H9 (cell line): Measurements from ENCODE around the gene SUGT1. TPM values are rescaled to one million over a fixed set of nuclear protein-coding genes. Genes with fewer than 3 reads are reported as not detected.

Source experiments
- DNase-seq: peaks from one replicate; pipeline ENCODE4 v3.0.0-alpha.2; 2017
- H2AFZ ChIP-seq: one replicate; pipeline ENCODE4 v1.6.1; 2013; ENCODE audit warnings: mild to moderate bottlenecking, low read length, control low read depth, moderate library complexity
- H2AK5ac ChIP-seq: 2 replicates; pipeline ENCODE4 v1.6.1; 2013; ENCODE audit warnings: low read length, control low read depth, mixed read lengths; ENCODE audit not compliant: insufficient read length
- H2BK120ac ChIP-seq: one replicate; pipeline ENCODE4 v1.6.1; 2013; ENCODE audit warnings: low read depth, mild to moderate bottlenecking, low read length, control low read depth, inconsistent platforms; ENCODE audit not compliant: poor library complexity, severe bottlenecking
- H2BK12ac ChIP-seq: 2 replicates; pipeline ENCODE4 v1.6.1; 2013; ENCODE audit warnings: low read length, control low read depth, mixed read lengths, low read depth; ENCODE audit not compliant: insufficient read length
- H2BK15ac ChIP-seq: 2 replicates; pipeline ENCODE4 v1.6.1; 2013; ENCODE audit warnings: low read depth, low read length, control low read depth
- H2BK20ac ChIP-seq: one replicate; pipeline ENCODE4 v1.6.1; 2013; ENCODE audit warnings: low read depth, mild to moderate bottlenecking, low read length, control low read depth, inconsistent platforms; ENCODE audit not compliant: poor library complexity, severe bottlenecking
- H2BK5ac ChIP-seq: 2 replicates; pipeline ENCODE4 v1.6.1; 2013; ENCODE audit warnings: low read length, control low read depth, mixed read lengths; ENCODE audit not compliant: insufficient read length
- H3K14ac ChIP-seq: 2 replicates; pipeline ENCODE4 v1.6.1; 2013; ENCODE audit warnings: low read length, control low read depth; ENCODE audit not compliant: insufficient read depth
- H3K18ac ChIP-seq: 2 replicates; pipeline ENCODE4 v1.6.1; 2013; ENCODE audit warnings: low read depth, mild to moderate bottlenecking, mixed read lengths, low read length, control low read depth; ENCODE audit not compliant: insufficient read length
- H3K23ac ChIP-seq: 2 replicates; pipeline ENCODE4 v1.6.1; 2013; ENCODE audit warnings: low read length, control low read depth, mixed read lengths, low read depth; ENCODE audit not compliant: insufficient read length
- H3K23me2 ChIP-seq: 2 replicates; pipeline ENCODE4 v1.6.1; 2013; ENCODE audit warnings: low read depth, mild to moderate bottlenecking, mixed read lengths, low read length, control low read depth; ENCODE audit not compliant: insufficient read length, poor library complexity, severe bottlenecking
- H3K27ac ChIP-seq: 2 replicates; pipeline ENCODE4 v1.5.1; 2013; ENCODE audit warnings: low read length, control low read depth, mixed read lengths, low read depth; ENCODE audit not compliant: insufficient read length
- H3K27me3 ChIP-seq: 2 replicates; pipeline ENCODE4 v1.6.1; 2013; ENCODE audit warnings: low read length, control low read depth, inconsistent platforms; ENCODE audit not compliant: insufficient read depth
- H3K4ac ChIP-seq: 2 replicates; pipeline ENCODE4 v1.6.1; 2013; ENCODE audit warnings: low read depth, mild to moderate bottlenecking, control low read depth, inconsistent platforms, low read length, moderate library complexity
- H3K4me1 ChIP-seq: 2 replicates; pipeline ENCODE4 v1.6.1; 2013; ENCODE audit warnings: low read length, control low read depth, inconsistent platforms; ENCODE audit not compliant: insufficient read depth
- H3K4me2 ChIP-seq: 2 replicates; pipeline ENCODE4 v1.6.1; 2013; ENCODE audit warnings: low read length, control low read depth, mixed read lengths; ENCODE audit not compliant: insufficient read length, insufficient read depth
- H3K56ac ChIP-seq: 2 replicates; pipeline ENCODE4 v1.6.1; 2013; ENCODE audit warnings: low read depth, mild to moderate bottlenecking, mixed read lengths, low read length, control low read depth; ENCODE audit not compliant: insufficient read length
- H3K79me1 ChIP-seq: 2 replicates; pipeline ENCODE4 v1.6.1; 2013; ENCODE audit warnings: low read depth, mild to moderate bottlenecking, moderate library complexity, low read length, control low read depth, inconsistent platforms; ENCODE audit not compliant: insufficient read depth, poor library complexity, severe bottlenecking
- H3K79me2 ChIP-seq: 2 replicates; pipeline ENCODE4 v1.6.1; 2013; ENCODE audit warnings: low read length, control low read depth, inconsistent platforms; ENCODE audit not compliant: insufficient read depth
- H3K9ac ChIP-seq: 2 replicates; pipeline ENCODE4 v1.6.1; 2013; ENCODE audit warnings: low read length, control low read depth, mixed read lengths; ENCODE audit not compliant: insufficient read length; ENCODE audit errors: extremely low read depth
- H3K9me3 ChIP-seq: one replicate; pipeline ENCODE4 v1.6.1; 2013; ENCODE audit warnings: low read depth, low read length, inconsistent platforms; ENCODE audit not compliant: control insufficient read depth
- H3T11ph ChIP-seq: one replicate; pipeline ENCODE4 v1.6.1; 2013; ENCODE audit warnings: mild to moderate bottlenecking, low read length, control low read depth, inconsistent platforms
- H4K20me1 ChIP-seq: one replicate; pipeline ENCODE4 v1.6.1; 2013; ENCODE audit not compliant: control insufficient read depth, insufficient read length, insufficient read depth
- H4K5ac ChIP-seq: 2 replicates; pipeline ENCODE4 v1.6.1; 2013; ENCODE audit warnings: low read depth, mild to moderate bottlenecking, mixed read lengths, low read length, control low read depth; ENCODE audit not compliant: insufficient read length
- H4K8ac ChIP-seq: replicated peaks from 2 replicates; pipeline ENCODE4 v1.6.1; 2013; ENCODE audit warnings: low read length, control low read depth, mixed read lengths, low read depth; ENCODE audit not compliant: insufficient read length
- H4K91ac ChIP-seq: 2 replicates; pipeline ENCODE4 v1.6.1; 2013; ENCODE audit warnings: low read depth, mild to moderate bottlenecking, moderate library complexity, mixed read lengths, low read length, control low read depth; ENCODE audit not compliant: insufficient read length
- H3K27ac Mint-ChIP-seq, 3 experiments: 2 replicates in 2 of 3; 3 replicates in 1 of 3; pipeline ENCODE4 v1.8.0; 2020 to 2021; ENCODE audit warnings: mixed read lengths in 3 of 3, mild to moderate bottlenecking in 1 of 3, moderate library complexity in 1 of 3
- H3K27me3 Mint-ChIP-seq: 2 replicates; pipeline ENCODE4 v1.8.0; 2021; ENCODE audit warnings: low read depth, mild to moderate bottlenecking, moderate library complexity, mixed read lengths
- H3K36me3 Mint-ChIP-seq, 3 experiments: 2 replicates in 2 of 3; 3 replicates in 1 of 3; pipeline ENCODE4 v1.8.0; 2020 to 2021; ENCODE audit warnings: low read depth in 3 of 3, mixed read lengths in 3 of 3; ENCODE audit not compliant: insufficient read depth in 1 of 3
- H3K4me1 Mint-ChIP-seq, 2 experiments: 2 replicates each; pipeline ENCODE4 v1.8.0; 2020; ENCODE audit warnings: mixed read lengths in 2 of 2
- H3K4me3 Mint-ChIP-seq, 2 experiments: 2 replicates in 1 of 2; 3 replicates in 1 of 2; pipeline ENCODE4 v1.8.0; 2020 to 2021; ENCODE audit warnings: mild to moderate bottlenecking in 2 of 2, mixed read lengths in 2 of 2, moderate library complexity in 1 of 2
- H3K9me3 Mint-ChIP-seq, 2 experiments: 2 replicates in 1 of 2; 3 replicates in 1 of 2; pipeline ENCODE4 v1.8.0; 2020; ENCODE audit warnings: mild to moderate bottlenecking in 2 of 2, mixed read lengths in 2 of 2, moderate library complexity in 1 of 2
- CTCF ChIP-seq: fragments of 200-600 bp; sonication (generic); conservative IDR thresholded peaks from 3 replicates; pipeline ENCODE4 v1.8.0; 2021; ENCODE audit warnings: antibody characterized with exemption, mild to moderate bottlenecking
- WGBS: extraction: QIAGEN DNeasy Blood & Tissue Kit; methylation state at CpG from one replicate; pipeline ENCODE4 v1.1.7; 2013; ENCODE audit warnings: missing lambda C conversion rate, low lambda C conversion rate, mixed read lengths; ENCODE audit not compliant: insufficient read length; ENCODE audit errors: extremely low coverage; 5-methylcytosine and 5-hydroxymethylcytosine counted together
- total RNA-seq: library from RNA; stranded (reverse); gene quantifications from 2 replicates; pipeline ENCODE4 v1.2.1, GENCODE V29; 2021

Gene SUGT1
- total RNA-seq, 1 experiment from 2014 or later: 99.6 TPM

GRCh38 chr13:52615812-52616211, 36.8 kb upstream of the SUGT1 start:
- Histone ChIP-seq H4K91ac (no peak overlapping the region), H3K4me2 (no peak overlapping the region), H2BK20ac (peak overlapping the region; percentile 83), H3K56ac (no peak overlapping the region), H3K23me2 (peaks cover 6% of the 10 kb centered on the region), H3K23ac (no peak overlapping the region), H3T11ph (no peak overlapping the region), H3K9me3 (no peaks in the 10 kb centered on the region), H2BK12ac (no peak overlapping the region), H3K27me3 (no peaks in the 10 kb centered on the region), H3K79me2 (no peaks in the 10 kb centered on the region), H4K5ac (no peak overlapping the region), H3K4me1 (no peaks in the 10 kb centered on the region), H4K20me1 (no peaks in the 10 kb centered on the region), H2BK120ac (no peak overlapping the region), H3K4ac (no peak overlapping the region), H3K18ac (no peak overlapping the region), H4K8ac (no peak overlapping the region), H3K9ac (no peak overlapping the region), H3K79me1 (no peaks in the 10 kb centered on the region), H3K27ac (no peak overlapping the region), H3K14ac (no peak overlapping the region), H2BK15ac (no peak overlapping the region), H2BK5ac (no peak overlapping the region), H2AK5ac (no peak overlapping the region), H2AFZ (no peak overlapping the region)
- DNase-seq: no peak
- Mint-ChIP-seq H3K36me3 (no peaks in the 10 kb centered on the region), H3K27ac (no peak overlapping the region), H3K27me3 (peaks cover 3% of the 10 kb centered on the region; the same call in 1 of the 2 replicates), H3K9me3 (no peaks in the 10 kb centered on the region), H3K4me1 (peaks cover 9 to 10% of the 10 kb centered on the region in 2 experiments; a peak in 3 of 4 replicates), H3K4me3 (no peak overlapping the region; a peak in 1 of 5 replicates)
- TF ChIP-seq CTCF: no peak
- no CpG with 5 or more reads among the region's 5 CpGs for WGBS
